GM23338 (cell line): ENCODE measurements around the gene ZBTB46. TPM values are rescaled to one million over a fixed set of nuclear protein-coding genes. Genes with fewer than 3 reads are reported as not detected.
A peak's percentile ranks its signal among the peaks of the same experiment; 100 is the strongest.

ENCODE experiments used
- ATAC-seq: fragments of 200-7000 bp; cut with Tn5 transposase; 3 replicates; pipeline ENCODE4 v1.9.1; 2020
- DNase-seq: peaks from one replicate; pipeline ENCODE4 v3.0.0-alpha.2; 2015; ENCODE audit warnings: low spot score
- H2AFZ ChIP-seq: fragments of 200-600 bp; sonication (generic); 2 replicates; pipeline ENCODE4 v1.8.0; 2016; ENCODE audit warnings: antibody characterized with exemption, mild to moderate bottlenecking, moderate library complexity
- H3F3A ChIP-seq: fragments of 200-600 bp; sonication (generic); replicated peaks from 2 replicates; pipeline ENCODE4 v1.8.0; 2017; ENCODE audit warnings: antibody characterized with exemption, mixed run types, low read depth
- H3K27ac ChIP-seq: fragments of 200-600 bp; sonication (generic); 2 replicates; pipeline ENCODE4 v1.6.1; 2016; ENCODE audit warnings: low read depth
- H3K27me3 ChIP-seq: fragments of 200-600 bp; sonication (generic); 2 replicates; pipeline ENCODE4 v1.8.0; 2016; ENCODE audit warnings: mild to moderate bottlenecking, mixed run types, moderate library complexity; ENCODE audit not compliant: insufficient read depth
- H3K36me3 ChIP-seq: fragments of 200-600 bp; sonication (generic); 2 replicates; pipeline ENCODE4 v1.8.0; 2016; ENCODE audit warnings: mild to moderate bottlenecking; ENCODE audit not compliant: insufficient read depth
- H3K4me1 ChIP-seq: fragments of 200-600 bp; sonication (generic); 2 replicates; pipeline ENCODE4 v1.8.0; 2016; ENCODE audit warnings: mild to moderate bottlenecking, moderate library complexity; ENCODE audit not compliant: insufficient read depth
- H3K4me2 ChIP-seq: fragments of 200-600 bp; sonication (generic); 2 replicates; pipeline ENCODE4 v1.7.1; 2017; ENCODE audit warnings: mixed run types
- H3K4me3 ChIP-seq: fragments of 200-600 bp; sonication (generic); 2 replicates; pipeline ENCODE4 v1.6.1; 2016; ENCODE audit warnings: mixed run types
- H3K79me2 ChIP-seq: fragments of 200-600 bp; sonication (generic); replicated peaks from 2 replicates; pipeline ENCODE4 v1.8.0; 2017; ENCODE audit warnings: mild to moderate bottlenecking; ENCODE audit not compliant: insufficient read depth
- H3K9me2 ChIP-seq: fragments of 200-600 bp; sonication (generic); 2 replicates; pipeline ENCODE4 v1.8.0; 2017; ENCODE audit not compliant: insufficient read depth
- H4K20me1 ChIP-seq: fragments of 200-600 bp; sonication (generic); replicated peaks from 2 replicates; pipeline ENCODE4 v1.8.0; 2017; ENCODE audit warnings: mild to moderate bottlenecking; ENCODE audit not compliant: insufficient read depth
- H3K27ac Mint-ChIP-seq: 2 replicates; pipeline ENCODE4 v1.8.0; 2020; ENCODE audit warnings: inconsistent platforms, mild to moderate bottlenecking, moderate library complexity, mixed read lengths
- H3K27me3 Mint-ChIP-seq: 3 replicates; pipeline ENCODE4 v1.8.0; 2022; ENCODE audit warnings: low read depth, mild to moderate bottlenecking, moderate library complexity, mixed read lengths, inconsistent platforms; ENCODE audit not compliant: insufficient read depth, poor library complexity
- H3K36me3 Mint-ChIP-seq: 3 replicates; pipeline ENCODE4 v1.8.0; 2021; ENCODE audit warnings: low read depth, mild to moderate bottlenecking, inconsistent platforms, moderate library complexity, mixed read lengths
- H3K4me1 Mint-ChIP-seq: 3 replicates; pipeline ENCODE4 v1.8.0; 2020; ENCODE audit warnings: mild to moderate bottlenecking, inconsistent platforms, mixed read lengths
- H3K4me3 Mint-ChIP-seq: 3 replicates; pipeline ENCODE4 v1.8.0; 2021; ENCODE audit warnings: moderate library complexity, mild to moderate bottlenecking, inconsistent platforms, mixed read lengths
- H3K9me3 Mint-ChIP-seq: 3 replicates; pipeline ENCODE4 v1.8.0; 2020; ENCODE audit warnings: moderate library complexity, mild to moderate bottlenecking, inconsistent platforms, mixed read lengths
- CREB1 ChIP-seq: fragments of 250-450 bp; sonication (Bioruptor Pico); IDR thresholded peaks from 2 replicates; pipeline ENCODE4 v1.5.0; 2020; ENCODE audit warnings: low read depth, mild to moderate bottlenecking, moderate library complexity
- CTCF ChIP-seq, 2 experiments: fragments of 200-600 bp in 1 of 2; sonication (generic) in 1 of 2; conservative IDR thresholded peaks; 2 replicates each; pipeline versions ENCODE4 v1.5.1 to v1.6.1; 2016 to 2017; ENCODE audit warnings: antibody characterized with exemption in 2 of 2, low read depth in 2 of 2, mild to moderate bottlenecking in 2 of 2, moderate library complexity in 1 of 2
- ETS1 ChIP-seq: IDR thresholded peaks from 2 replicates; pipeline ENCODE4 v1.6.1; 2016; ENCODE audit warnings: antibody characterized with exemption
- EZH2 ChIP-seq: fragments of 200-600 bp; sonication (generic); IDR thresholded peaks from one replicate; pipeline ENCODE4 v1.8.0; 2017; ENCODE audit warnings: antibody characterized with exemption, mild to moderate bottlenecking, low read depth; ENCODE audit not compliant: unreplicated experiment
- EZH2phosphoT487 ChIP-seq: fragments of 200-600 bp; sonication (generic); IDR thresholded peaks from one replicate; pipeline ENCODE4 v1.8.1; 2018; ENCODE audit warnings: antibody characterized with exemption; ENCODE audit not compliant: unreplicated experiment
- JUNB ChIP-seq: IDR thresholded peaks from one replicate; pipeline ENCODE4 v1.6.1; 2016; ENCODE audit warnings: antibody characterized with exemption; ENCODE audit not compliant: unreplicated experiment
- NANOG ChIP-seq: IDR thresholded peaks from 2 replicates; pipeline ENCODE4 v1.6.1; 2016; ENCODE audit warnings: antibody characterized with exemption, borderline replicate concordance
- REST ChIP-seq: IDR thresholded peaks from one replicate; pipeline ENCODE4 v1.6.1; 2018; ENCODE audit warnings: antibody characterized with exemption; ENCODE audit not compliant: unreplicated experiment
- STAT1 ChIP-seq: IDR thresholded peaks from one replicate; pipeline ENCODE4 v1.6.1; 2016; ENCODE audit warnings: antibody characterized with exemption; ENCODE audit not compliant: unreplicated experiment
- ZNF114 ChIP-seq: fragments of 250-450 bp; sonication (Bioruptor Pico); IDR thresholded peaks from 2 replicates; pipeline ENCODE4 v1.5.0; 2020; ENCODE audit warnings: mild to moderate bottlenecking, moderate library complexity
- ZNF331 ChIP-seq: fragments of 250-450 bp; sonication (Bioruptor Pico); IDR thresholded peaks from 2 replicates; pipeline ENCODE4 v1.5.0; 2020; ENCODE audit warnings: low read depth, mild to moderate bottlenecking, moderate library complexity
- polyA plus RNA-seq: library from polyadenylated mRNA; unstranded; fragments of >200 nt; fragmentation: Nextera tagmentation; extraction: Ambion mirVana; gene quantifications from 2 replicates; pipeline ENCODE4 v1.2.1, GENCODE V29; 2016
- total RNA-seq: library from RNA; depleted of rRNA; stranded (reverse); fragments of >200 nt; shearing (Covaris generic); gene quantifications from 2 replicates; pipeline ENCODE4 v1.2.3, GENCODE V29; 2014

ZBTB46 gene
- total and polyA plus RNA-seq, 2 experiments from 2014 or later: 3.2 to 26.9 TPM

GRCh38 chr20:63750807-63751470 is 80.1 kb downstream of the ZBTB46 start:
- TF ChIP-seq ZNF114 (CRISPR knock-in tag) (no peak), REST (no peak), STAT1 (no peak), EZH2phosphoT487 (no peak), JUNB (no peak), CREB1 (no peak), ZNF331 (CRISPR knock-in tag) (no peak), EZH2 (no peak), NANOG (no peak)
- Mint-ChIP-seq H3K4me3 (no peak overlapping the region), H3K9me3 (no peaks in the 10 kb centered on the region), H3K36me3 (no peaks in the 10 kb centered on the region; the same call in 1 of the 3 replicates), H3K4me1 (peaks cover 13% of the 10 kb centered on the region), H3K27me3 (peaks cover 5% of the 10 kb centered on the region), H3K27ac (peak overlapping the region; percentile 44; the same call in 1 of the 2 replicates)
- H3K4me3 ChIP-seq: no peak overlapping the region
- no peaks in the 10 kb centered on the region for H3K27me3 ChIP-seq
- H3K79me2 ChIP-seq: no peaks in the 10 kb centered on the region
- ATAC-seq: peak; percentile 12
- H3F3A ChIP-seq: peaks cover 19% of the 10 kb centered on the region
- no peaks in the 10 kb centered on the region for H3K36me3 ChIP-seq
- H3K4me1 ChIP-seq: peaks cover 4% of the 10 kb centered on the region; the same call in 1 of the 2 replicates
- H3K27ac ChIP-seq: peak overlapping the region; percentile 59
- no peaks in the 10 kb centered on the region for H4K20me1 ChIP-seq
- peak; percentile 57 for DNase-seq
- no peaks in the 10 kb centered on the region for H3K9me2 ChIP-seq
- H2AFZ ChIP-seq: no peak overlapping the region
- peak overlapping the region; percentile 64 for H3K4me2 ChIP-seq

- no peak for DNase-seq
- H3K9me2 ChIP-seq: no peaks in the 10 kb centered on the region
Measured at GRCh38 chr20:63749597-63750508, 81.2 kb downstream of the ZBTB46 start.

More at GRCh38 chr20:63749597-63750508, 81.2 kb downstream of the ZBTB46 start:
- no peak for TF ChIP-seq ETS1
- no peak for TF ChIP-seq EZH2phosphoT487
- TF ChIP-seq REST: no peak
- TF ChIP-seq STAT1: no peak
- TF ChIP-seq JUNB: no peak
- TF ChIP-seq CTCF (conservative IDR thresholded peaks at IDR 0.05; ENCODE audit: low read depth in 2 of 2): no peak
- Histone ChIP-seq H3K4me2 (no peak overlapping the region), H3K79me2 (no peaks in the 10 kb centered on the region), H3K27ac (no peak overlapping the region), H3K36me3 (no peaks in the 10 kb centered on the region), H3K4me1 (peaks cover 4% of the 10 kb centered on the region; the same call in 1 of the 2 replicates), H3K4me3 (no peak overlapping the region), H3K27me3 (no peaks in the 10 kb centered on the region), H2AFZ (no peak overlapping the region), H3F3A (peaks cover 16% of the 10 kb centered on the region), H4K20me1 (no peaks in the 10 kb centered on the region)
- Mint-ChIP-seq H3K4me1 (peaks cover 13% of the 10 kb centered on the region), H3K9me3 (no peaks in the 10 kb centered on the region), H3K27ac (no peak overlapping the region), H3K36me3 (no peaks in the 10 kb centered on the region; the same call in 1 of the 3 replicates), H3K4me3 (no peak overlapping the region), H3K27me3 (peaks cover 8% of the 10 kb centered on the region)
- ATAC-seq: no peak
